ENCODE results near the gene STIM1.

The STIM1 gene

GRCh38 chr11:3831378-3832239, 23.9 kb upstream of the STIM1 start:
- DNase-seq = no peak

- DNase-seq = no peak
Measured at GRCh38 chr11:3832816-3833215, 22.6 kb upstream of the STIM1 start.

- no peak for DNase-seq
Measured at GRCh38 chr11:3833449-3833848, 22.0 kb upstream of the STIM1 start.

- DNase-seq = no peak
Measured at GRCh38 chr11:3834349-3834663, 21.2 kb upstream of the STIM1 start.

- DNase-seq = no peak
Measured at GRCh38 chr11:3834664-3835461, 20.6 kb upstream of the STIM1 start.

- no peak for DNase-seq
Measured at GRCh38 chr11:3835751-3836150, 19.7 kb upstream of the STIM1 start.

- DNase-seq = peak; percentile 43
Measured at GRCh38 chr11:3836903-3837302, 18.6 kb upstream of the STIM1 start.

- DNase-seq = no peak
Measured at GRCh38 chr11:3837793-3838192, 17.7 kb upstream of the STIM1 start.

GRCh38 chr11:3838504-3838903, 17.0 kb upstream of the STIM1 start:
- DNase-seq = no peak

GRCh38 chr11:3840004-3840869, 15.2 kb upstream of the STIM1 start:
- peak; percentile 38 for DNase-seq

GRCh38 chr11:3840870-3841425, 14.5 kb upstream of the STIM1 start, which contains the start of gene RHOG:
Gene RHOG, minus strand, starts transcription at chr11:3840959. Its CDS starts 12,821 bp downstream, at chr11:3828138.
- peak; percentile 90 for DNase-seq

GRCh38 chr11:3841426-3842350, 13.8 kb upstream of the STIM1 start:
- DNase-seq = no peak

GRCh38 chr11:3843326-3843725, 12.1 kb upstream of the STIM1 start:
- no peak for DNase-seq

GRCh38 chr11:3845246-3845645, 10.2 kb upstream of the STIM1 start:
- no peak for DNase-seq

- DNase-seq = no peak
Measured at GRCh38 chr11:3845670-3846069, 9.8 kb upstream of the STIM1 start.

GRCh38 chr11:3849297-3849874, 6.1 kb upstream of the STIM1 start:
- DNase-seq = no peak

- no peak for DNase-seq
Measured at GRCh38 chr11:3853545-3853842, 2.0 kb upstream of the STIM1 start.

- peak; percentile 49 for DNase-seq
Measured at GRCh38 chr11:3853899-3854659, 1.4 kb upstream of the STIM1 start.

GRCh38 chr11:3854660-3854976, 846 bp upstream of the STIM1 start:
- DNase-seq = no peak

- DNase-seq = peak; percentile 32
Measured at GRCh38 chr11:3855808-3856491, 486 bp downstream of the STIM1 start.
